H1 (cell line): ENCODE data around the gene MAPT. TPM values are rescaled to one million over a fixed set of nuclear protein-coding genes. Genes with fewer than 3 reads are reported as not detected.
A peak's percentile ranks its signal among the peaks of the same experiment; 100 is the strongest.

Experiments used
- CTCF ChIA-PET: fragments of 300-600 bp; sonication (Branson Sonifier 250); formaldehyde crosslinking; loops from one replicate; lab custom pipeline; 2021; ENCODE audit not compliant: partially characterized antibody; lab: Charles Lee
- POLR2A ChIA-PET: fragments of 300-600 bp; sonication (Branson Sonifier 250); formaldehyde crosslinking; loops from one replicate; lab custom pipeline; 2021; ENCODE audit warnings: inconsistent platforms; ENCODE audit not compliant: partially characterized antibody; lab: Charles Lee
- DNase-seq, 2 experiments: peaks; one replicate each; pipeline versions ENCODE4 v3.0.0 to v3.0.0-alpha.2; 2010 to 2022; ENCODE audit warnings: low spot score in 2 of 2, low read depth in 1 of 2, mixed read lengths in 1 of 2
- FAIRE-seq: peaks from 2 replicates; lab custom pipeline; 2011; peaks lifted over from hg19 to GRCh38; lab: Jason Lieb, UNC
- H2AFZ ChIP-seq: 2 replicates; pipeline ENCODE4 v1.8.1; 2012; ENCODE audit warnings: low read length, inconsistent platforms
- H2AK5ac ChIP-seq: 2 replicates; pipeline ENCODE4 v1.6.1; 2013; ENCODE audit warnings: low read depth, low read length
- H2BK120ac ChIP-seq: replicated peaks from 2 replicates; pipeline ENCODE3; 2013; ENCODE audit warnings: low read depth, low read length, inconsistent platforms
- H2BK12ac ChIP-seq: 2 replicates; pipeline ENCODE4 v1.6.1; 2013; ENCODE audit warnings: low read depth, low read length
- H2BK15ac ChIP-seq: 2 replicates; pipeline ENCODE4 v1.6.1; 2013; ENCODE audit warnings: low read length
- H2BK20ac ChIP-seq: 2 replicates; pipeline ENCODE4 v1.6.1; 2013; ENCODE audit warnings: low read length
- H2BK5ac ChIP-seq: 2 replicates; pipeline ENCODE4 v1.6.1; 2013; ENCODE audit warnings: low read depth, low read length
- H3K14ac ChIP-seq: 2 replicates; pipeline ENCODE4 v1.6.1; 2013; ENCODE audit warnings: inconsistent platforms; ENCODE audit not compliant: insufficient read length
- H3K18ac ChIP-seq: 2 replicates; pipeline ENCODE4 v1.6.1; 2013; ENCODE audit warnings: low read length; ENCODE audit errors: extremely low read depth
- H3K23ac ChIP-seq: 2 replicates; pipeline ENCODE4 v1.6.1; 2013; ENCODE audit warnings: inconsistent platforms; ENCODE audit not compliant: insufficient read length
- H3K23me2 ChIP-seq: 2 replicates; pipeline ENCODE4 v1.6.1; 2013; ENCODE audit warnings: low read depth, low read length
- H3K27ac ChIP-seq: 2 replicates; pipeline ENCODE4 v1.6.1; 2011; ENCODE audit warnings: low read depth, low read length, inconsistent platforms
- H3K27me3 ChIP-seq, 4 experiments: replicated peaks in 1 of 4; 1 replicate in 1 of 4; 2 replicates in 3 of 4; pipeline versions ENCODE4 v1.6.1 to v1.8.1; 2011 to 2013; ENCODE audit warnings: low read length in 3 of 4, mild to moderate bottlenecking in 3 of 4, inconsistent platforms in 2 of 4, mixed read lengths in 2 of 4, moderate library complexity in 1 of 4; ENCODE audit not compliant: control insufficient read depth in 3 of 4, insufficient read depth in 3 of 4; ENCODE audit errors: extremely low read depth in 1 of 4
- H3K36me3 ChIP-seq, 4 experiments: 2 replicates each; pipeline versions ENCODE4 v1.6.1 to v1.8.1; 2011 to 2013; ENCODE audit warnings: mild to moderate bottlenecking in 4 of 4, low read length in 3 of 4, moderate library complexity in 2 of 4, control low read depth in 1 of 4, inconsistent platforms in 1 of 4; ENCODE audit not compliant: insufficient read depth in 4 of 4, control insufficient read depth in 2 of 4
- H3K4ac ChIP-seq: replicated peaks from 2 replicates; pipeline ENCODE3; 2013; ENCODE audit warnings: low read length, low read depth, mixed read lengths, inconsistent platforms; ENCODE audit not compliant: insufficient read length
- H3K4me1 ChIP-seq, 4 experiments: replicated peaks in 1 of 4; 1 replicate in 1 of 4; 2 replicates in 3 of 4; pipeline versions ENCODE4 v1.6.1 to v1.8.1; 2011 to 2013; ENCODE audit warnings: low read length in 3 of 4, inconsistent platforms in 2 of 4, mixed read lengths in 1 of 4; ENCODE audit not compliant: insufficient read depth in 4 of 4, control insufficient read depth in 3 of 4
- H3K4me2 ChIP-seq, 2 experiments: 2 replicates each; pipeline versions ENCODE4 v1.6.1 to v1.8.1; 2011 to 2013; ENCODE audit warnings: low read depth in 2 of 2, low read length in 2 of 2, control low read depth in 1 of 2, inconsistent platforms in 1 of 2, mild to moderate bottlenecking in 1 of 2; ENCODE audit not compliant: insufficient read depth in 1 of 2
- H3K4me3 ChIP-seq, 4 experiments: fragments of 200-600, 300-600 bp in 1 of 4; sonication (generic), shearing (Covaris generic), sonication (Bioruptor Twin) in 1 of 4; 2 replicates each; pipeline versions ENCODE4 v1.5.1 to v1.8.1; 2011 to 2016; ENCODE audit warnings: low read length in 4 of 4, low read depth in 3 of 4, control low read depth in 2 of 4, inconsistent platforms in 2 of 4, mild to moderate bottlenecking in 2 of 4, mixed read lengths in 1 of 4, moderate library complexity in 1 of 4; ENCODE audit not compliant: insufficient read depth in 2 of 4; ENCODE audit errors: extremely low read depth in 1 of 4
- H3K56ac ChIP-seq: replicated peaks from 2 replicates; pipeline ENCODE3; 2013; ENCODE audit warnings: low read depth, mild to moderate bottlenecking, mixed read lengths, low read length, inconsistent platforms; ENCODE audit not compliant: insufficient read length
- H3K79me1 ChIP-seq: 2 replicates; pipeline ENCODE4 v1.6.1; 2013; ENCODE audit warnings: low read depth, low read length, control low read depth
- H3K79me2 ChIP-seq, 2 experiments: 2 replicates each; pipeline versions ENCODE4 v1.6.1 to v1.8.1; 2012 to 2013; ENCODE audit warnings: low read length in 2 of 2, mild to moderate bottlenecking in 2 of 2, inconsistent platforms in 1 of 2; ENCODE audit not compliant: insufficient read depth in 2 of 2, control insufficient read depth in 1 of 2
- H3K9ac ChIP-seq, 4 experiments: replicated peaks in 1 of 4; 1 replicate in 1 of 4; 2 replicates in 3 of 4; pipeline versions ENCODE4 v1.6.1 to v1.8.1; 2011 to 2013; ENCODE audit warnings: low read depth in 3 of 4, low read length in 3 of 4, control low read depth in 2 of 4, mild to moderate bottlenecking in 2 of 4, moderate library complexity in 2 of 4, inconsistent platforms in 1 of 4; ENCODE audit errors: extremely low read depth in 1 of 4
- H3K9me3 ChIP-seq, 2 experiments: 2 replicates each; pipeline versions ENCODE4 v1.6.1 to v1.8.1; 2012 to 2013; ENCODE audit warnings: mild to moderate bottlenecking in 2 of 2, moderate library complexity in 2 of 2, control low read depth in 1 of 2, inconsistent platforms in 1 of 2, low read depth in 1 of 2, low read length in 1 of 2, mixed read lengths in 1 of 2; ENCODE audit not compliant: insufficient read depth in 2 of 2
- H4K20me1 ChIP-seq, 2 experiments: replicated peaks in 1 of 2; 2 replicates each; pipeline versions ENCODE3 to v1.8.1; 2011 to 2013; ENCODE audit warnings: inconsistent platforms in 2 of 2, low read length in 2 of 2, mild to moderate bottlenecking in 1 of 2; ENCODE audit not compliant: insufficient read depth in 2 of 2, control insufficient read depth in 1 of 2
- H4K5ac ChIP-seq: 2 replicates; pipeline ENCODE4 v1.6.1; 2013; ENCODE audit warnings: low read length, low read depth, mixed read lengths, inconsistent platforms; ENCODE audit not compliant: insufficient read length
- H4K8ac ChIP-seq: 2 replicates; pipeline ENCODE4 v1.8.0; 2013; ENCODE audit warnings: mild to moderate bottlenecking, moderate library complexity, low read length, inconsistent platforms; ENCODE audit not compliant: insufficient read depth; ENCODE audit errors: extremely low read depth
- H4K91ac ChIP-seq: replicated peaks from 2 replicates; pipeline ENCODE3; 2013; ENCODE audit warnings: low read length, mixed read lengths, inconsistent platforms; ENCODE audit not compliant: insufficient read length
- CEBPB ChIP-seq: IDR thresholded peaks from 2 replicates; pipeline ENCODE4 v1.6.1; 2012; ENCODE audit warnings: low read depth, low read length
- CHD2 ChIP-seq: IDR thresholded peaks from 2 replicates; pipeline ENCODE4 v1.6.1; 2012; ENCODE audit warnings: low read length, improper control_type of control experiment
- FOSL1 ChIP-seq: IDR thresholded peaks from 2 replicates; pipeline ENCODE4 v1.6.1; 2011; ENCODE audit warnings: mild to moderate bottlenecking, low read depth, low read length, moderate library complexity; ENCODE audit not compliant: insufficient read depth
- JUN ChIP-seq: IDR thresholded peaks from 2 replicates; pipeline ENCODE4 v1.6.1; 2011; ENCODE audit warnings: low read depth, mild to moderate bottlenecking, improper control_type of control experiment, low read length
- RAD21 ChIP-seq, 2 experiments: IDR thresholded peaks in 1 of 2; conservative IDR thresholded peaks in 1 of 2; 2 replicates each; pipeline ENCODE4 v1.6.1; 2011; ENCODE audit warnings: low read depth in 2 of 2, low read length in 2 of 2, improper control_type of control experiment in 1 of 2, inconsistent platforms in 1 of 2, mild to moderate bottlenecking in 1 of 2, moderate library complexity in 1 of 2
- SUZ12 ChIP-seq: fragments of 200-600 bp; sonication (generic); IDR thresholded peaks from 2 replicates; pipeline ENCODE4 v1.6.1; 2012; ENCODE audit warnings: mild to moderate bottlenecking, inconsistent platforms, low read length, moderate library complexity, mixed read lengths
- WGBS, 2 experiments: shearing (Covaris generic) in 1 of 2; methylation state at CpG; one replicate each; pipeline versions ENCODE4 v1.1.6 to v1.1.7; 2013 to 2015; ENCODE audit warnings: low lambda C conversion rate in 2 of 2, mixed read lengths in 2 of 2, inconsistent platforms in 1 of 2, low coverage in 1 of 2, missing lambda C conversion rate in 1 of 2; ENCODE audit not compliant: insufficient replicate concordance in 2 of 2, insufficient coverage in 1 of 2, insufficient read length in 1 of 2; ENCODE audit errors: extremely low coverage in 1 of 2, missing lambda C conversion rate in 1 of 2; 5-methylcytosine and 5-hydroxymethylcytosine counted together
- polyA plus RNA-seq, 7 experiments: library from polyadenylated mRNA; depleted of rRNA in 3 of 7; stranded (reverse) in 5 of 7; unstranded in 2 of 7; fragments of >200 nt in 5 of 7; fragments of 200-250 nt in 2 of 7; gene quantifications; 1 replicate in 5 of 7; 2 replicates in 1 of 7; 4 replicates in 1 of 7; pipeline versions ENCODE4 v1.2.1 to v1.2.3, GENCODE V29; 2011 to 2013; ENCODE audit warnings: missing spikeins in 2 of 7, mixed read lengths in 2 of 7
- total RNA-seq: library from RNA; stranded (reverse); fragmentation: NEBNext Ultra II Directional; extraction: Animal tissue kit (Norgen Biotek cat#: 25700); gene quantifications from 2 replicates; pipeline ENCODE4 v1.2.1, GENCODE V29; 2021
- TF ChIP-seq, protein P1 (sequence below): IDR thresholded peaks from 2 replicates; pipeline ENCODE4 v1.6.1; 2011; ENCODE audit warnings: low read length, improper control_type of control experiment
- TF ChIP-seq, protein P2 (sequence below), 3 experiments: IDR thresholded peaks; 1 replicate in 2 of 3; 2 replicates in 1 of 3; pipeline versions ENCODE4 v1.5.1 to v1.6.1; 2011; ENCODE audit warnings: low read length in 3 of 3, mild to moderate bottlenecking in 3 of 3, inconsistent platforms in 2 of 3, low read depth in 1 of 3, moderate library complexity in 1 of 3; ENCODE audit not compliant: insufficient read depth in 1 of 3; ENCODE audit errors: control extremely low read depth in 1 of 3

MAPT gene
- total and polyA plus RNA-seq, 2 of the 8 experiments (the other 6 are each of a cell fraction or from before 2014, with no cell fraction given): 0.54 to 1.7 TPM

DNA sequence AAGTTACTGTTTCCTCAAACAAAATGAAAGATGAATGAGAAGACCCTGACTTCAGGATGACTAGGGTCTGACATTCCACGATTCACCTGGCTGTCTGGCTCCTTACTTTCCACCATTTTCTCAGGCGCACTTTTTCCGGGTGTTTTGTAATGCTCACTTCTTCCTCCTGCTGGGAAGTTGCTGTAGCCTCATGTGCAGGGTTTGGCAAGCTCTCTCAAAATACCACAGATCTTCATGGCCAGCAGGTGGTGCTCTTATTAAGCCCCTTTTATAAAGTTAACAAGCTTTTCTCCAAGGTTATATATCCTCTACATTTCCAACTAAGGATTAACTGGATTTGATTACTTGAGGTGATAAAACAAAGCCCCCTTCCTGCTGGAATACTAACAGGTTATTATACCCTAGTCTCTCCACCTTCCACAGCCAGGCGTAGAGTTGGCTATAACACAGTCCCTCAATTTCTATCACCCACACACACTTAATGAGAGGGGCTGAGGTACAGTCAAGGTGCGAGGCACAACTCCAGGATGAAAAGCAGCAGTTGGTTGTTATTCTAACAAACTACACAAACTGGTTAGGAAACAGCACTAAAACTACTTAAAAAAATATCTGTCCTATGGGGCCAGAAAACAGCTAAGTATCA is 150.1 kb downstream of the MAPT start:
- Histone ChIP-seq H3K4me2 (no peak overlapping the region), H3K36me3 (peaks cover 25 to 63% (median 42%) of the 10 kb centered on the region in 4 experiments), H4K5ac (no peak overlapping the region), H3K18ac (no peak overlapping the region), H4K91ac (no peak overlapping the region), H3K4me3 (no peak overlapping the region), H3K4me1 (no peaks in the 10 kb centered on the region), H3K14ac (no peak overlapping the region), H2BK15ac (no peak overlapping the region), H2AFZ (no peak overlapping the region), H3K56ac (no peak overlapping the region), H3K9me3 (no peaks in the 10 kb centered on the region), H3K79me1 (no peaks in the 10 kb centered on the region; the same call in 1 of the 2 replicates), H2BK120ac (no peak overlapping the region), H3K27ac (no peak overlapping the region), H2AK5ac (no peak overlapping the region), H3K27me3 (no peaks in the 10 kb centered on the region), H2BK20ac (no peak overlapping the region), H3K79me2 (peaks cover 0 to 12% of the 10 kb centered on the region in 2 experiments; a peak in 1 of 4 replicates), H3K9ac (no peak overlapping the region), H2BK5ac (no peak overlapping the region), H3K4ac (no peak overlapping the region), H3K23me2 (no peaks in the 10 kb centered on the region), H3K23ac (no peak overlapping the region), H4K20me1 (peaks cover 0 to 7% of the 10 kb centered on the region in 2 experiments), H2BK12ac (no peak overlapping the region), H4K8ac (no peak overlapping the region)
- DNase-seq (peak in 1 of 2 experiments; percentile 38), FAIRE-seq (peak; percentile 90)
- ChIA-PET CTCF (interaction anchor here (0.7 to 6.2 kb wide), 28 partner anchors 8 to 171 kb away, joined by 3 to 56 read pairs (median 4); no protein-coding TSS in a partner anchor), POLR2A (interaction anchor here (1.5 to 1.9 kb wide), 2 partner anchors 14 to 17 kb away, joined by 6 to 8 read pairs; no protein-coding TSS in a partner anchor)
- 75% methylated on average over 5 of the region's 5 CpGs; no CpG with 5 or more reads in 1 of the 2 experiments for WGBS, 2 experiments
- no peak for TF ChIP-seq JUN
- TF ChIP-seq, protein P1, sequence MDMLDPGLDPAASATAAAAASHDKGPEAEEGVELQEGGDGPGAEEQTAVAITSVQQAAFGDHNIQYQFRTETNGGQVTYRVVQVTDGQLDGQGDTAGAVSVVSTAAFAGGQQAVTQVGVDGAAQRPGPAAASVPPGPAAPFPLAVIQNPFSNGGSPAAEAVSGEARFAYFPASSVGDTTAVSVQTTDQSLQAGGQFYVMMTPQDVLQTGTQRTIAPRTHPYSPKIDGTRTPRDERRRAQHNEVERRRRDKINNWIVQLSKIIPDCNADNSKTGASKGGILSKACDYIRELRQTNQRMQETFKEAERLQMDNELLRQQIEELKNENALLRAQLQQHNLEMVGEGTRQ: no peak
- TF ChIP-seq FOSL1: no peak
- 0 out of 2 replicates have a peak, but pooled peaks have one; percentile 48 for TF ChIP-seq CEBPB
- TF ChIP-seq CHD2: no peak
- peak; percentile 58 to 70 for TF ChIP-seq RAD21 (IDR thresholded peaks at IDR 0.05 in 1 of 2, conservative IDR thresholded peaks at IDR 0.05 in 1 of 2; ENCODE audit: low read depth in 2 of 2, low read length in 2 of 2)
- TF ChIP-seq, protein P2, sequence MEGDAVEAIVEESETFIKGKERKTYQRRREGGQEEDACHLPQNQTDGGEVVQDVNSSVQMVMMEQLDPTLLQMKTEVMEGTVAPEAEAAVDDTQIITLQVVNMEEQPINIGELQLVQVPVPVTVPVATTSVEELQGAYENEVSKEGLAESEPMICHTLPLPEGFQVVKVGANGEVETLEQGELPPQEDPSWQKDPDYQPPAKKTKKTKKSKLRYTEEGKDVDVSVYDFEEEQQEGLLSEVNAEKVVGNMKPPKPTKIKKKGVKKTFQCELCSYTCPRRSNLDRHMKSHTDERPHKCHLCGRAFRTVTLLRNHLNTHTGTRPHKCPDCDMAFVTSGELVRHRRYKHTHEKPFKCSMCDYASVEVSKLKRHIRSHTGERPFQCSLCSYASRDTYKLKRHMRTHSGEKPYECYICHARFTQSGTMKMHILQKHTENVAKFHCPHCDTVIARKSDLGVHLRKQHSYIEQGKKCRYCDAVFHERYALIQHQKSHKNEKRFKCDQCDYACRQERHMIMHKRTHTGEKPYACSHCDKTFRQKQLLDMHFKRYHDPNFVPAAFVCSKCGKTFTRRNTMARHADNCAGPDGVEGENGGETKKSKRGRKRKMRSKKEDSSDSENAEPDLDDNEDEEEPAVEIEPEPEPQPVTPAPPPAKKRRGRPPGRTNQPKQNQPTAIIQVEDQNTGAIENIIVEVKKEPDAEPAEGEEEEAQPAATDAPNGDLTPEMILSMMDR (IDR thresholded peaks at IDR 0.05; ENCODE audit: control extremely low read depth in 1 of 3, insufficient read depth in 1 of 3, low read depth in 1 of 3, low read length in 3 of 3): peak; percentile 27 to 96 (median 89)
- TF ChIP-seq SUZ12: no peak
